ENCODE measurements around the gene SPATA17. TPM values are rescaled to one million over a fixed set of nuclear protein-coding genes. Genes with fewer than 3 reads are reported as not detected.
"Not testable (repeated sequence)": the region's sequence is repeated elsewhere in the genome, so short reads cannot be mapped to it uniquely, and the experiment has no call there.

The SPATA17 gene
- total RNA-seq, 1 experiment from 2014 or later: 3.0 TPM

GRCh38 chr1:217673387-217673786, 42.2 kb downstream of the SPATA17 start:
- Mint-ChIP-seq H3K9me3 (ENCODE audit: low read depth, unreplicated experiment) (no peaks in the 10 kb centered on the region), H3K27ac (ENCODE audit: unreplicated experiment) (no peak overlapping the region), H3K27me3 (ENCODE audit: unreplicated experiment) (no peaks in the 10 kb centered on the region), H3K36me3 (ENCODE audit: insufficient read depth, unreplicated experiment) (no peaks in the 10 kb centered on the region), H3K4me1 (ENCODE audit: low read depth, unreplicated experiment) (no peaks in the 10 kb centered on the region), H3K4me3 (ENCODE audit: low read depth, unreplicated experiment) (no peak overlapping the region)
- CTCF ChIA-PET: interaction anchor here (0.5 kb wide), 1 partner anchor 100 kb away, joined by 6 read pairs; no protein-coding TSS in a partner anchor
- no peak for TF ChIP-seq CTCF (IDR thresholded peaks at IDR 0.05; ENCODE audit: unreplicated experiment)
- DNase-seq: no peak
- intact Hi-C loops (cut with micrococcal nuclease; ENCODE audit: unreplicated experiment): no loop called here
- BruUV-seq (replicated peaks): no TSS peak

GRCh38 chr1:217674028-217674729, 43.0 kb downstream of the SPATA17 start:
- intact Hi-C loops (cut with micrococcal nuclease; ENCODE audit: unreplicated experiment): no loop called here
- BruUV-seq (replicated peaks): no TSS peak
- H3K36me3 Mint-ChIP-seq (ENCODE audit: insufficient read depth, unreplicated experiment): no peaks in the 10 kb centered on the region
- no peak overlapping the region for H3K4me3 Mint-ChIP-seq (ENCODE audit: low read depth, unreplicated experiment)
- no peaks in the 10 kb centered on the region for H3K27me3 Mint-ChIP-seq (ENCODE audit: unreplicated experiment)
- no peak for DNase-seq
- no peaks in the 10 kb centered on the region for H3K4me1 Mint-ChIP-seq (ENCODE audit: low read depth, unreplicated experiment)
- no peaks in the 10 kb centered on the region for H3K9me3 Mint-ChIP-seq (ENCODE audit: low read depth, unreplicated experiment)
- H3K27ac Mint-ChIP-seq (ENCODE audit: unreplicated experiment): no peak overlapping the region
- TF ChIP-seq CTCF (IDR thresholded peaks at IDR 0.05; ENCODE audit: unreplicated experiment): no peak
- CTCF ChIA-PET: no interaction called here

- intact Hi-C loops (cut with micrococcal nuclease; ENCODE audit: unreplicated experiment): no loop called here
- H3K9me3 Mint-ChIP-seq (ENCODE audit: low read depth, unreplicated experiment): no peaks in the 10 kb centered on the region
- no peaks in the 10 kb centered on the region for H3K27me3 Mint-ChIP-seq (ENCODE audit: unreplicated experiment)
- no peaks in the 10 kb centered on the region for H3K36me3 Mint-ChIP-seq (ENCODE audit: insufficient read depth, unreplicated experiment)
- no peak for TF ChIP-seq CTCF (IDR thresholded peaks at IDR 0.05; ENCODE audit: unreplicated experiment)
- H3K4me3 Mint-ChIP-seq (ENCODE audit: low read depth, unreplicated experiment): no peak overlapping the region
- DNase-seq: no peak
- H3K4me1 Mint-ChIP-seq (ENCODE audit: low read depth, unreplicated experiment): no peaks in the 10 kb centered on the region
- no TSS peak for BruUV-seq (replicated peaks)
- CTCF ChIA-PET: no interaction called here
- no peak overlapping the region for H3K27ac Mint-ChIP-seq (ENCODE audit: unreplicated experiment)
Measured at GRCh38 chr1:217681806-217682205, 50.7 kb downstream of the SPATA17 start.

GRCh38 chr1:217687511-217687910, 56.4 kb downstream of the SPATA17 start:
- Mint-ChIP-seq H3K27ac (ENCODE audit: unreplicated experiment) (no peak overlapping the region), H3K4me1 (ENCODE audit: low read depth, unreplicated experiment) (no peaks in the 10 kb centered on the region), H3K9me3 (ENCODE audit: low read depth, unreplicated experiment) (no peaks in the 10 kb centered on the region), H3K27me3 (ENCODE audit: unreplicated experiment) (no peaks in the 10 kb centered on the region), H3K4me3 (ENCODE audit: low read depth, unreplicated experiment) (no peak overlapping the region), H3K36me3 (ENCODE audit: insufficient read depth, unreplicated experiment) (no peaks in the 10 kb centered on the region)
- no peak for TF ChIP-seq CTCF (IDR thresholded peaks at IDR 0.05; ENCODE audit: unreplicated experiment)
- intact Hi-C loops (cut with micrococcal nuclease; ENCODE audit: unreplicated experiment): no loop called here
- CTCF ChIA-PET: no interaction called here
- no TSS peak for BruUV-seq (replicated peaks)
- DNase-seq: no peak

GRCh38 chr1:217696140-217696539, 65.0 kb downstream of the SPATA17 start:
- H3K27me3 Mint-ChIP-seq (ENCODE audit: unreplicated experiment); CTCF ChIA-PET; H3K9me3 Mint-ChIP-seq (ENCODE audit: low read depth, unreplicated experiment); H3K4me3 Mint-ChIP-seq (ENCODE audit: low read depth, unreplicated experiment); DNase-seq; H3K4me1 Mint-ChIP-seq (ENCODE audit: low read depth, unreplicated experiment); H3K36me3 Mint-ChIP-seq (ENCODE audit: insufficient read depth, unreplicated experiment); intact Hi-C loops (cut with micrococcal nuclease; ENCODE audit: unreplicated experiment); H3K27ac Mint-ChIP-seq (ENCODE audit: unreplicated experiment); BruUV-seq (replicated peaks): not testable (repeated sequence)

All from Calu3 (cell line).